GM19023 (cell line): ENCODE data around the gene REEP6.

Experiments
- ATAC-seq: cut with Tn5 transposase; IDR thresholded peaks from one replicate; pipeline ENCODE4 v1.9.1; 2021; ENCODE audit warnings: mild to moderate bottlenecking, moderate library complexity; ENCODE audit not compliant: unreplicated experiment

The REEP6 gene

GRCh38 chr19:1456121-1456900 lies 34.7 kb upstream of the REEP6 start:
- ATAC-seq: no peak

- no peak for ATAC-seq
Measured at GRCh38 chr19:1457031-1457739, 33.8 kb upstream of the REEP6 start.

GRCh38 chr19:1457892-1458291 lies 33.1 kb upstream of the REEP6 start:
- no peak for ATAC-seq

GRCh38 chr19:1459479-1459878 lies 31.5 kb upstream of the REEP6 start:
- ATAC-seq: no peak

GRCh38 chr19:1460033-1460995 lies 30.7 kb upstream of the REEP6 start:
- no peak for ATAC-seq

GRCh38 chr19:1461862-1462261 lies 29.1 kb upstream of the REEP6 start:
- ATAC-seq: no peak

GRCh38 chr19:1465191-1466016 lies 25.6 kb upstream of the REEP6 start:
- no peak for ATAC-seq

GRCh38 chr19:1466018-1466460 lies 24.9 kb upstream of the REEP6 start:
- no peak for ATAC-seq

- no peak for ATAC-seq
Measured at GRCh38 chr19:1466461-1467214, 24.3 kb upstream of the REEP6 start.

- no peak for ATAC-seq
Measured at GRCh38 chr19:1467215-1467489, 23.8 kb upstream of the REEP6 start.

GRCh38 chr19:1467490-1468273 lies 23.3 kb upstream of the REEP6 start:
- no peak for ATAC-seq

GRCh38 chr19:1468274-1468820 lies 22.6 kb upstream of the REEP6 start:
- ATAC-seq: no peak

GRCh38 chr19:1468821-1469254 lies 22.1 kb upstream of the REEP6 start:
- no peak for ATAC-seq

- no peak for ATAC-seq
Measured at GRCh38 chr19:1469255-1470054, 21.5 kb upstream of the REEP6 start.

GRCh38 chr19:1470055-1470304 lies 21.0 kb upstream of the REEP6 start:
- no peak for ATAC-seq

GRCh38 chr19:1470305-1471009 lies 20.5 kb upstream of the REEP6 start:
- ATAC-seq: no peak

- ATAC-seq: no peak
Measured at GRCh38 chr19:1471010-1471514, 19.9 kb upstream of the REEP6 start.
